H1 (cell line): ENCODE results near the gene MYL11. TPM values are rescaled to one million over a fixed set of nuclear protein-coding genes. Genes with fewer than 3 reads are reported as not detected.
A peak's percentile ranks its signal among the peaks of the same experiment; 100 is the strongest.

ENCODE experiments used
- CTCF ChIA-PET: fragments of 300-600 bp; sonication (Branson Sonifier 250); formaldehyde crosslinking; loops from one replicate; lab custom pipeline; 2021; ENCODE audit not compliant: partially characterized antibody; lab: Charles Lee
- POLR2A ChIA-PET: fragments of 300-600 bp; sonication (Branson Sonifier 250); formaldehyde crosslinking; loops from one replicate; lab custom pipeline; 2021; ENCODE audit warnings: inconsistent platforms; ENCODE audit not compliant: partially characterized antibody; lab: Charles Lee
- DNase-seq, 2 experiments: peaks; one replicate each; pipeline versions ENCODE4 v3.0.0 to v3.0.0-alpha.2; 2010 to 2022; ENCODE audit warnings: low spot score in 2 of 2, low read depth in 1 of 2, mixed read lengths in 1 of 2
- FAIRE-seq: peaks from 2 replicates; lab custom pipeline; 2011; peaks lifted over from hg19 to GRCh38; lab: Jason Lieb, UNC
- H2AFZ ChIP-seq: 2 replicates; pipeline ENCODE4 v1.8.1; 2012; ENCODE audit warnings: low read length, inconsistent platforms
- H2AK5ac ChIP-seq: 2 replicates; pipeline ENCODE4 v1.6.1; 2013; ENCODE audit warnings: low read depth, low read length
- H2BK120ac ChIP-seq: replicated peaks from 2 replicates; pipeline ENCODE3; 2013; ENCODE audit warnings: low read depth, low read length, inconsistent platforms
- H2BK12ac ChIP-seq: 2 replicates; pipeline ENCODE4 v1.6.1; 2013; ENCODE audit warnings: low read depth, low read length
- H2BK15ac ChIP-seq: 2 replicates; pipeline ENCODE4 v1.6.1; 2013; ENCODE audit warnings: low read length
- H2BK20ac ChIP-seq: 2 replicates; pipeline ENCODE4 v1.6.1; 2013; ENCODE audit warnings: low read length
- H2BK5ac ChIP-seq: 2 replicates; pipeline ENCODE4 v1.6.1; 2013; ENCODE audit warnings: low read depth, low read length
- H3K14ac ChIP-seq: 2 replicates; pipeline ENCODE4 v1.6.1; 2013; ENCODE audit warnings: inconsistent platforms; ENCODE audit not compliant: insufficient read length
- H3K18ac ChIP-seq: 2 replicates; pipeline ENCODE4 v1.6.1; 2013; ENCODE audit warnings: low read length; ENCODE audit errors: extremely low read depth
- H3K23ac ChIP-seq: 2 replicates; pipeline ENCODE4 v1.6.1; 2013; ENCODE audit warnings: inconsistent platforms; ENCODE audit not compliant: insufficient read length
- H3K23me2 ChIP-seq: 2 replicates; pipeline ENCODE4 v1.6.1; 2013; ENCODE audit warnings: low read depth, low read length
- H3K27ac ChIP-seq: 2 replicates; pipeline ENCODE4 v1.6.1; 2011; ENCODE audit warnings: low read depth, low read length, inconsistent platforms
- H3K27me3 ChIP-seq, 4 experiments: replicated peaks in 1 of 4; 1 replicate in 1 of 4; 2 replicates in 3 of 4; pipeline versions ENCODE4 v1.6.1 to v1.8.1; 2011 to 2013; ENCODE audit warnings: low read length in 3 of 4, mild to moderate bottlenecking in 3 of 4, inconsistent platforms in 2 of 4, mixed read lengths in 2 of 4, moderate library complexity in 1 of 4; ENCODE audit not compliant: control insufficient read depth in 3 of 4, insufficient read depth in 3 of 4; ENCODE audit errors: extremely low read depth in 1 of 4
- H3K36me3 ChIP-seq, 4 experiments: 2 replicates each; pipeline versions ENCODE4 v1.6.1 to v1.8.1; 2011 to 2013; ENCODE audit warnings: mild to moderate bottlenecking in 4 of 4, low read length in 3 of 4, moderate library complexity in 2 of 4, control low read depth in 1 of 4, inconsistent platforms in 1 of 4; ENCODE audit not compliant: insufficient read depth in 4 of 4, control insufficient read depth in 2 of 4
- H3K4ac ChIP-seq: replicated peaks from 2 replicates; pipeline ENCODE3; 2013; ENCODE audit warnings: low read length, low read depth, mixed read lengths, inconsistent platforms; ENCODE audit not compliant: insufficient read length
- H3K4me1 ChIP-seq, 4 experiments: replicated peaks in 1 of 4; 1 replicate in 1 of 4; 2 replicates in 3 of 4; pipeline versions ENCODE4 v1.6.1 to v1.8.1; 2011 to 2013; ENCODE audit warnings: low read length in 3 of 4, inconsistent platforms in 2 of 4, mixed read lengths in 1 of 4; ENCODE audit not compliant: insufficient read depth in 4 of 4, control insufficient read depth in 3 of 4
- H3K4me2 ChIP-seq, 2 experiments: 2 replicates each; pipeline versions ENCODE4 v1.6.1 to v1.8.1; 2011 to 2013; ENCODE audit warnings: low read depth in 2 of 2, low read length in 2 of 2, control low read depth in 1 of 2, inconsistent platforms in 1 of 2, mild to moderate bottlenecking in 1 of 2; ENCODE audit not compliant: insufficient read depth in 1 of 2
- H3K4me3 ChIP-seq, 4 experiments: fragments of 200-600, 300-600 bp in 1 of 4; sonication (generic), shearing (Covaris generic), sonication (Bioruptor Twin) in 1 of 4; 2 replicates each; pipeline versions ENCODE4 v1.5.1 to v1.8.1; 2011 to 2016; ENCODE audit warnings: low read length in 4 of 4, low read depth in 3 of 4, control low read depth in 2 of 4, inconsistent platforms in 2 of 4, mild to moderate bottlenecking in 2 of 4, mixed read lengths in 1 of 4, moderate library complexity in 1 of 4; ENCODE audit not compliant: insufficient read depth in 2 of 4; ENCODE audit errors: extremely low read depth in 1 of 4
- H3K56ac ChIP-seq: replicated peaks from 2 replicates; pipeline ENCODE3; 2013; ENCODE audit warnings: low read depth, mild to moderate bottlenecking, mixed read lengths, low read length, inconsistent platforms; ENCODE audit not compliant: insufficient read length
- H3K79me1 ChIP-seq: 2 replicates; pipeline ENCODE4 v1.6.1; 2013; ENCODE audit warnings: low read depth, low read length, control low read depth
- H3K79me2 ChIP-seq, 2 experiments: 2 replicates each; pipeline versions ENCODE4 v1.6.1 to v1.8.1; 2012 to 2013; ENCODE audit warnings: low read length in 2 of 2, mild to moderate bottlenecking in 2 of 2, inconsistent platforms in 1 of 2; ENCODE audit not compliant: insufficient read depth in 2 of 2, control insufficient read depth in 1 of 2
- H3K9ac ChIP-seq, 4 experiments: replicated peaks in 1 of 4; 1 replicate in 1 of 4; 2 replicates in 3 of 4; pipeline versions ENCODE4 v1.6.1 to v1.8.1; 2011 to 2013; ENCODE audit warnings: low read depth in 3 of 4, low read length in 3 of 4, control low read depth in 2 of 4, mild to moderate bottlenecking in 2 of 4, moderate library complexity in 2 of 4, inconsistent platforms in 1 of 4; ENCODE audit errors: extremely low read depth in 1 of 4
- H3K9me3 ChIP-seq, 2 experiments: 2 replicates each; pipeline versions ENCODE4 v1.6.1 to v1.8.1; 2012 to 2013; ENCODE audit warnings: mild to moderate bottlenecking in 2 of 2, moderate library complexity in 2 of 2, control low read depth in 1 of 2, inconsistent platforms in 1 of 2, low read depth in 1 of 2, low read length in 1 of 2, mixed read lengths in 1 of 2; ENCODE audit not compliant: insufficient read depth in 2 of 2
- H4K20me1 ChIP-seq, 2 experiments: replicated peaks in 1 of 2; 2 replicates each; pipeline versions ENCODE3 to v1.8.1; 2011 to 2013; ENCODE audit warnings: inconsistent platforms in 2 of 2, low read length in 2 of 2, mild to moderate bottlenecking in 1 of 2; ENCODE audit not compliant: insufficient read depth in 2 of 2, control insufficient read depth in 1 of 2
- H4K5ac ChIP-seq: 2 replicates; pipeline ENCODE4 v1.6.1; 2013; ENCODE audit warnings: low read length, low read depth, mixed read lengths, inconsistent platforms; ENCODE audit not compliant: insufficient read length
- H4K8ac ChIP-seq: 2 replicates; pipeline ENCODE4 v1.8.0; 2013; ENCODE audit warnings: mild to moderate bottlenecking, moderate library complexity, low read length, inconsistent platforms; ENCODE audit not compliant: insufficient read depth; ENCODE audit errors: extremely low read depth
- H4K91ac ChIP-seq: replicated peaks from 2 replicates; pipeline ENCODE3; 2013; ENCODE audit warnings: low read length, mixed read lengths, inconsistent platforms; ENCODE audit not compliant: insufficient read length
- JUND ChIP-seq: IDR thresholded peaks from 2 replicates; pipeline ENCODE4 v1.6.1; 2011; ENCODE audit warnings: mild to moderate bottlenecking, improper control_type of control experiment, low read length
- RAD21 ChIP-seq, 2 experiments: IDR thresholded peaks in 1 of 2; conservative IDR thresholded peaks in 1 of 2; 2 replicates each; pipeline ENCODE4 v1.6.1; 2011; ENCODE audit warnings: low read depth in 2 of 2, low read length in 2 of 2, improper control_type of control experiment in 1 of 2, inconsistent platforms in 1 of 2, mild to moderate bottlenecking in 1 of 2, moderate library complexity in 1 of 2
- WGBS, 2 experiments: shearing (Covaris generic) in 1 of 2; methylation state at CpG; one replicate each; pipeline versions ENCODE4 v1.1.6 to v1.1.7; 2013 to 2015; ENCODE audit warnings: low lambda C conversion rate in 2 of 2, mixed read lengths in 2 of 2, inconsistent platforms in 1 of 2, low coverage in 1 of 2, missing lambda C conversion rate in 1 of 2; ENCODE audit not compliant: insufficient replicate concordance in 2 of 2, insufficient coverage in 1 of 2, insufficient read length in 1 of 2; ENCODE audit errors: extremely low coverage in 1 of 2, missing lambda C conversion rate in 1 of 2; 5-methylcytosine and 5-hydroxymethylcytosine counted together
- polyA plus RNA-seq, 7 experiments: library from polyadenylated mRNA; depleted of rRNA in 3 of 7; stranded (reverse) in 5 of 7; unstranded in 2 of 7; fragments of >200 nt in 5 of 7; fragments of 200-250 nt in 2 of 7; gene quantifications; 1 replicate in 5 of 7; 2 replicates in 1 of 7; 4 replicates in 1 of 7; pipeline versions ENCODE4 v1.2.1 to v1.2.3, GENCODE V29; 2011 to 2013; ENCODE audit warnings: missing spikeins in 2 of 7, mixed read lengths in 2 of 7
- total RNA-seq: library from RNA; stranded (reverse); fragmentation: NEBNext Ultra II Directional; extraction: Animal tissue kit (Norgen Biotek cat#: 25700); gene quantifications from 2 replicates; pipeline ENCODE4 v1.2.1, GENCODE V29; 2021

The MYL11 gene
- total and polyA plus RNA-seq, 2 of the 8 experiments (the other 6 are each of a cell fraction or from before 2014, with no cell fraction given): 1.2 to 1.4 TPM

DNA sequence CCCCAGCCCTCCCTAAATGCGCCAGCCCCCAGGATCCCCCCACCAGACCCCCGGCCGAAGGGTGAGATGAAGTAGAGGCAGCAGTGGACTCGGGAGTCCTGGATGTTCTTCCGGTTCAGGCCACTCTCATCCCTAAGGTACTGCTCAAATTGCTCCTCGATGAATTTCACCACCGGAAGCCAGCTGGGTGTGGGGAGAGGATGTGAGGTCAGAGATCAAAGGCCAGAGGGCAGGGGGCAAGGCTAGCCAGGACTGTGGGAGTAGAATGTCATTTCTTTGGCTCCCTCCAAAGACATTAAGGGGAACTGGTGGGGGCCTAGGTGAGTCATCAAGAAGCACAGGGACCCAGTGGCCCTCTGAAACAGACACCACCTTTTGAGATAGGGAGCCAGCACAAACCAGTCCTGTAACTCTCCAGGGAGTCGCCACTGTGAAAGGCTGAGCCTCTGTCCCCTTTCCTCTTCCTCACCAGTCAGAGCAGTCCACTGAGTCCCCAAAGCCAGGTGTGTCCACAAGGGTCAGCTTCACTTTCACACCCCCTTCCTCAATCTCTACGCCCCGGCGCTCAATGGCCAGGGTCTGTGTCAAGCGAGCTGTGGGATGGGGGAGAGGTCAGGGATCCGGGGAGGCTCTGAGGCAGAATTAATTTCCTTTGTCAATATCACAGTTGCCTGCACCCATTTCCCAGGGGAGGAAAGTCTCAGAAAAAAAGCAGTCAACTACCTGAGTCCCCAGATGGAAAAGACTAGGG lies 6.9 kb downstream of the MYL11 start:
- Histone ChIP-seq H3K27ac (no peak overlapping the region), H3K4me2 (no peak overlapping the region), H2BK15ac (no peak overlapping the region), H2BK20ac (no peak overlapping the region), H4K91ac (no peak overlapping the region), H3K56ac (no peak overlapping the region), H3K79me1 (no peaks in the 10 kb centered on the region), H2BK12ac (no peak overlapping the region), H4K20me1 (no peaks in the 10 kb centered on the region), H2BK5ac (no peak overlapping the region), H3K27me3 (no peaks in the 10 kb centered on the region), H3K9ac (no peak overlapping the region), H4K5ac (no peak overlapping the region), H3K23me2 (peaks cover 10% of the 10 kb centered on the region), H3K9me3 (no peaks in the 10 kb centered on the region), H3K36me3 (no peaks in the 10 kb centered on the region), H3K4me1 (peaks cover 0 to 6% (median 5%) of the 10 kb centered on the region in 4 experiments; a peak in 5 of 7 replicates), H3K23ac (no peak overlapping the region), H3K79me2 (no peaks in the 10 kb centered on the region), H2BK120ac (no peak overlapping the region), H3K4ac (no peak overlapping the region), H2AFZ (no peak overlapping the region), H3K18ac (no peak overlapping the region), H3K4me3 (no peak overlapping the region), H3K14ac (no peak overlapping the region), H2AK5ac (no peak overlapping the region), H4K8ac (no peak overlapping the region)
- DNase-seq: no peak
- POLR2A ChIA-PET: interaction anchor here (1.1 to 13.6 kb wide), 3 partner anchors 15 to 26 kb away, joined by 3 to 151 read pairs (median 3); partner anchors contain the start of genes ZNF48 and ZNF771
- 89% methylated on average over 13 of the region's 13 CpGs; no CpG with 5 or more reads in 1 of the 2 experiments for WGBS, 2 experiments
- no peak for FAIRE-seq
- CTCF ChIA-PET: interaction anchor here (0.7 to 2.5 kb wide), 5 partner anchors 11 to 113 kb away, joined by 3 to 9 read pairs (median 3); no protein-coding TSS in a partner anchor
- peak; percentile 44; the same call in 1 of the 2 replicates for TF ChIP-seq JUND
- TF ChIP-seq RAD21 (IDR thresholded peaks at IDR 0.05 in 1 of 2, conservative IDR thresholded peaks at IDR 0.05 in 1 of 2; ENCODE audit: low read depth in 2 of 2, low read length in 2 of 2): no peak
